HT-29 (cell line): ENCODE results near the gene UBTF. TPM values are rescaled to one million over a fixed set of nuclear protein-coding genes. Genes with fewer than 3 reads are reported as not detected.
"Not testable (repeated sequence)": the region's sequence is repeated elsewhere in the genome, so short reads cannot be mapped to it uniquely, and the experiment has no call there.

Experiments used
- DNase-seq: peaks from one replicate; pipeline ENCODE4 v3.0.0-alpha.2; 2015; ENCODE audit warnings: low spot score
- total RNA-seq: library from RNA; depleted of rRNA; stranded (reverse); fragments of >200 nt; shearing (Covaris generic); gene quantifications from 2 replicates; pipeline ENCODE4 v1.2.3, GENCODE V29; 2014

The UBTF gene
- total RNA-seq, 1 experiment from 2014 or later: 61.8 TPM

- DNase-seq: no peak
Observed at GRCh38 chr17:44247876-44248736, 28.6 kb upstream of the UBTF start.

- DNase-seq: no peak
Observed at GRCh38 chr17:44247440-44247841, 28.0 kb upstream of the UBTF start.

GRCh38 chr17:44241106-44241624, 21.7 kb upstream of the UBTF start:
- no peak for DNase-seq

GRCh38 chr17:44237886-44238285, 18.4 kb upstream of the UBTF start:
- DNase-seq: not testable (repeated sequence)

GRCh38 chr17:44236444-44236991, 17.0 kb upstream of the UBTF start:
- no peak for DNase-seq

GRCh38 chr17:44235583-44235936, 16.1 kb upstream of the UBTF start:
- DNase-seq: no peak

- no peak for DNase-seq
Observed at GRCh38 chr17:44233582-44233981, 14.1 kb upstream of the UBTF start.

GRCh38 chr17:44232061-44232460, 12.6 kb upstream of the UBTF start:
- DNase-seq: no peak

GRCh38 chr17:44230140-44230539, 10.7 kb upstream of the UBTF start:
- DNase-seq: no peak

GRCh38 chr17:44229090-44229489, 9.6 kb upstream of the UBTF start:
- no peak for DNase-seq

- no peak for DNase-seq
Observed at GRCh38 chr17:44223541-44224071, 4.1 kb upstream of the UBTF start.

- DNase-seq: peak; percentile 54
Observed at GRCh38 chr17:44222112-44222869, 2.8 kb upstream of the UBTF start.

GRCh38 chr17:44221862-44222111, 2.3 kb upstream of the UBTF start:
- DNase-seq: no peak

- DNase-seq: peak; percentile 67
Observed at GRCh38 chr17:44221084-44221861, 1.8 kb upstream of the UBTF start.

GRCh38 chr17:44220213-44221083, 973 bp upstream of the UBTF start:
- peak; percentile 38 for DNase-seq

- DNase-seq: peak; percentile 68
Observed at GRCh38 chr17:44219108-44219615, 313 bp downstream of the UBTF start.

GRCh38 chr17:44218344-44219107, 949 bp downstream of the UBTF start:
- DNase-seq: peak; percentile 89

GRCh38 chr17:44217738-44218343, 1.6 kb downstream of the UBTF start:
- no peak for DNase-seq

- DNase-seq: no peak
Observed at GRCh38 chr17:44216694-44217093, 2.8 kb downstream of the UBTF start.
